Nephron progenitor cell (in vitro differentiated cells): ENCODE measurements around the gene ZNF146.
"Not testable (repeated sequence)": the region's sequence is repeated elsewhere in the genome, so short reads cannot be mapped to it uniquely, and the experiment has no call there.

Experiments
- DNase-seq: peaks from one replicate; pipeline ENCODE4 v3.0.0; 2021
- H3K27ac Mint-ChIP-seq: 2 replicates; pipeline ENCODE4 v1.8.0; 2021; ENCODE audit warnings: mild to moderate bottlenecking, moderate library complexity, mixed read lengths
- H3K27me3 Mint-ChIP-seq: 2 replicates; pipeline ENCODE4 v1.8.0; 2021; ENCODE audit warnings: mild to moderate bottlenecking, low read depth, mixed read lengths; ENCODE audit not compliant: poor library complexity
- H3K36me3 Mint-ChIP-seq: 2 replicates; pipeline ENCODE4 v1.8.0; 2021; ENCODE audit warnings: low read depth, mixed read lengths
- H3K4me1 Mint-ChIP-seq: 2 replicates; pipeline ENCODE4 v1.8.0; 2021; ENCODE audit warnings: mixed read lengths
- H3K4me3 Mint-ChIP-seq: 2 replicates; pipeline ENCODE4 v1.8.0; 2021; ENCODE audit warnings: mild to moderate bottlenecking, moderate library complexity, mixed read lengths
- H3K9me3 Mint-ChIP-seq: 2 replicates; pipeline ENCODE4 v1.8.0; 2021; ENCODE audit warnings: mild to moderate bottlenecking, moderate library complexity, mixed read lengths
- TF ChIP-seq, protein P1 (sequence below): fragments of 200-600 bp; sonication (generic); IDR thresholded peaks from 2 replicates; pipeline ENCODE4 v1.5.0; 2021; ENCODE audit warnings: antibody characterized with exemption

Gene ZNF146

GRCh38 chr19:36265064-36265463 is 50.2 kb downstream of the ZNF146 start:
- no peak overlapping the region for H3K4me3 Mint-ChIP-seq
- H3K9me3 Mint-ChIP-seq: peaks cover 46% of the 10 kb centered on the region
- H3K4me1 Mint-ChIP-seq: no peaks in the 10 kb centered on the region
- DNase-seq: no peak
- H3K36me3 Mint-ChIP-seq: peaks cover 35% of the 10 kb centered on the region
- TF ChIP-seq, protein P1, sequence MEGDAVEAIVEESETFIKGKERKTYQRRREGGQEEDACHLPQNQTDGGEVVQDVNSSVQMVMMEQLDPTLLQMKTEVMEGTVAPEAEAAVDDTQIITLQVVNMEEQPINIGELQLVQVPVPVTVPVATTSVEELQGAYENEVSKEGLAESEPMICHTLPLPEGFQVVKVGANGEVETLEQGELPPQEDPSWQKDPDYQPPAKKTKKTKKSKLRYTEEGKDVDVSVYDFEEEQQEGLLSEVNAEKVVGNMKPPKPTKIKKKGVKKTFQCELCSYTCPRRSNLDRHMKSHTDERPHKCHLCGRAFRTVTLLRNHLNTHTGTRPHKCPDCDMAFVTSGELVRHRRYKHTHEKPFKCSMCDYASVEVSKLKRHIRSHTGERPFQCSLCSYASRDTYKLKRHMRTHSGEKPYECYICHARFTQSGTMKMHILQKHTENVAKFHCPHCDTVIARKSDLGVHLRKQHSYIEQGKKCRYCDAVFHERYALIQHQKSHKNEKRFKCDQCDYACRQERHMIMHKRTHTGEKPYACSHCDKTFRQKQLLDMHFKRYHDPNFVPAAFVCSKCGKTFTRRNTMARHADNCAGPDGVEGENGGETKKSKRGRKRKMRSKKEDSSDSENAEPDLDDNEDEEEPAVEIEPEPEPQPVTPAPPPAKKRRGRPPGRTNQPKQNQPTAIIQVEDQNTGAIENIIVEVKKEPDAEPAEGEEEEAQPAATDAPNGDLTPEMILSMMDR: no peak
- peaks cover 5% of the 10 kb centered on the region for H3K27me3 Mint-ChIP-seq
- H3K27ac Mint-ChIP-seq: no peak overlapping the region

DNA sequence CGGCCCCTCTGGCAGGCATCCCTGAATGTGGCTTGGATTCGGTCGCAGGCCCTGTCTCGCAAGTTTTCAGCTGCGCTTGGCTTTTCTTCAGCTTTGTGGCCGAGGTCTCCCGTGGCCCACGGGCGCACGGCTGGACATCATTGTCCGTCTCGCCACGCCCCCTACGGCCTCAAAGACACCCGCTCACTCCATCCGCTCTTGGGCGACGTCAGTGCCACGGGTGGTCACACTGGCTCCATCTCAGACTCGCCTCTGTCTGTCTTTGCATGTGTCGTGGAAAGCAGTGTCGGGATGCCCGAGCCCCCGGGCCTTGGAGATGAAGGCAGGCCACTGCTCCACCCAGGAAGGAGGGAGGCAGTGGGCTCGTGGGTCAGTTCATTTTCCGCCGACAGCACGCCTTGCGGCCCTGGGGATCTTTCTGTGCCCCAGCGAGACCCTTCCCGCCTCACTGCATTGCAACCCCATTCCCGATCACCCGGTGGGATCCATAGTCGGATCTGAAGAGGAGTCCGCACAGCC is 51.0 kb downstream of the ZNF146 start:
- H3K9me3 Mint-ChIP-seq: peaks cover 46% of the 10 kb centered on the region
- TF ChIP-seq, protein P1: no peak
- H3K4me1 Mint-ChIP-seq: no peaks in the 10 kb centered on the region
- no peak overlapping the region for H3K27ac Mint-ChIP-seq
- no peak for DNase-seq
- no peak overlapping the region for H3K4me3 Mint-ChIP-seq
- peaks cover 35% of the 10 kb centered on the region for H3K36me3 Mint-ChIP-seq
- H3K27me3 Mint-ChIP-seq: peaks cover 5% of the 10 kb centered on the region

DNA sequence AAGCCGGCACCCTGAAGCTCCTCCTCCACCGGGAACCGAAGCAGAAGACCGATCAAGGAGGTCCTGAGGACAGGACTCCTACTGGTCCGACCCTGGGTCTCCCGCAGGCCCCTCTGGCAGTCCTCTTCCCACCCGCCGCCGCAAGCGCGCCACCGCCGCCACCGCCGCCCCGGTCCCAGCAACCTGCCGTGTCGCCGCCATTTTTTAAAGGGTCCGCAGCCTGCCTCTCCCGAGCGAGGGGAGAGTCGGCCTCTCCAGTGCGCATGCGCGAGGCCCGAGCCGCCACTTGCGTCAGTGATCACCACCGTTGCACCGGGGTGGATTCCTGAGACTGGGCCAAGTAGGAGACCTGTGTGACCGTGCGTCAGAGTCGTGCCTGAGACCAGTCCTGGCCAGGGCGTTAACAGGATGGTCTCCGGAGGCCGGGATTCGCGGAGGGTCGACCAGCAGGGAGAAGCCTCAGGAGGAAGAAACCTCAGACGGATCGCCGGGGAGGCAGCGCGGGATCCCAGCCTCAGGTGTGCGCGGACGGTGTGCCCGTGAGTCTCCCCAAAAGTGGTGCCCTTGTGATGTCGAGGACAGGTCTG is 51.6 kb downstream of the ZNF146 start:
- H3K9me3 Mint-ChIP-seq: peaks cover 46% of the 10 kb centered on the region

GRCh38 chr19:36267061-36267845 is 52.3 kb downstream of the ZNF146 start:
- DNase-seq: no peak
- Mint-ChIP-seq H3K27ac (no peak overlapping the region), H3K36me3 (peaks cover 35% of the 10 kb centered on the region), H3K9me3 (peaks cover 46% of the 10 kb centered on the region), H3K27me3 (peaks cover 5% of the 10 kb centered on the region), H3K4me1 (no peaks in the 10 kb centered on the region), H3K4me3 (no peak overlapping the region)
- TF ChIP-seq, protein P1: no peak

More for the DNA sequence above, 51.6 kb downstream of the ZNF146 start:
- H3K4me3 Mint-ChIP-seq: no peak overlapping the region
- TF ChIP-seq, protein P1: no peak
- no peak overlapping the region for H3K27ac Mint-ChIP-seq
- peaks cover 35% of the 10 kb centered on the region for H3K36me3 Mint-ChIP-seq
- peaks cover 5% of the 10 kb centered on the region for H3K27me3 Mint-ChIP-seq
- no peak for DNase-seq
- H3K4me1 Mint-ChIP-seq: no peaks in the 10 kb centered on the region

DNA sequence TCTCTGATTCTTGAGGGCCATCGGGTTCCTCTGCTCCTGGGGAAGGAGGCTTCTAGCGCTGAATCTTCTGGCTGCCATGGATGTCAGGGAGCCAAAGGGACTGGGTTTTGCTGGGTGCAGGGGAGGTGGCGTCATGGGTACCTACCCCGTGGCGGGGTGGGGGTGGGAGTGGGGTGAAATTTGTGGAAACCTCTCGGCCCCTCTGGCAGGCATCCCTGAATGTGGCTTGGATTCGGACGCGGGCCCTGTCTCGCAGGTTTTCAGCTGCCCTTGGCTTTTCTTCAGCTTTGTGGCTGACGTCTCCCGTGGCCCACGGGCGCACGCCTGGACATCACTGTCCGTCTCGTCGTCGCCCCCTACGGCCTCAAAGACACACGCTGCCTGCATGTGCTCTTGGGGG is 53.2 kb downstream of the ZNF146 start:
- H3K36me3 Mint-ChIP-seq: peaks cover 35% of the 10 kb centered on the region

GRCh38 chr19:36268591-36268990 is 53.7 kb downstream of the ZNF146 start:
- H3K36me3 Mint-ChIP-seq: peaks cover 35% of the 10 kb centered on the region
- DNase-seq, H3K4me3 Mint-ChIP-seq, H3K27ac Mint-ChIP-seq, H3K4me1 Mint-ChIP-seq, H3K27me3 Mint-ChIP-seq: not testable (repeated sequence)
- H3K9me3 Mint-ChIP-seq: peaks cover 40% of the 10 kb centered on the region

More for the DNA sequence above, 53.2 kb downstream of the ZNF146 start:
- not testable (repeated sequence) for H3K27me3 Mint-ChIP-seq, H3K27ac Mint-ChIP-seq, H3K4me1 Mint-ChIP-seq, H3K4me3 Mint-ChIP-seq, DNase-seq
- H3K9me3 Mint-ChIP-seq: peaks cover 45% of the 10 kb centered on the region

DNA sequence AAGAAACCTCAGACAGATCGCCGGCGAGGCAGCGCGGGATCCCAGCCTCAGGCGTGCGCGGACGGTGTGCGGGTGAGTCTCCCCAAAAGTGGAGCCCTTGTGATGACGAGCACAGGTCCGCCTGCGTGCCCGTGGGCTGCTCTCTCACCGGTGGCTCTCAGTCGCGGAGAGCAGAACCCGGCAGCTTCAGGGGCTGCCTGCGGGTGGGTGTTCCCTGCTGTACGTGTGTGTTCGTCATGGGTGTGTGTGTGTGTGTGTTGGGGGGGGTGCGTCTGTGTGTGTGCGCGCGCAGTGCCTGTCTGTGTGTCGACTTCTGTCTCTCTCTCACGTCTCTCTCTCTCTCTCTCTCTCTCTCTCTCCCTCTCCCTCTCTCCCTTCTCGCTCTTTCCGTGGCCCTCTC is 54.4 kb downstream of the ZNF146 start:
- not testable (repeated sequence) for H3K4me3 Mint-ChIP-seq

More for the DNA sequence above, 54.4 kb downstream of the ZNF146 start:
- not testable (repeated sequence) for H3K27me3 Mint-ChIP-seq, DNase-seq, H3K4me1 Mint-ChIP-seq, H3K27ac Mint-ChIP-seq
- H3K9me3 Mint-ChIP-seq: peaks cover 33% of the 10 kb centered on the region
- peaks cover 33% of the 10 kb centered on the region for H3K36me3 Mint-ChIP-seq
